Measurements from ENCODE around the gene PCSK7.
"Not testable (repeated sequence)": the region's sequence is repeated elsewhere in the genome, so short reads cannot be mapped to it uniquely, and the experiment has no call there.

The PCSK7 gene

DNA sequence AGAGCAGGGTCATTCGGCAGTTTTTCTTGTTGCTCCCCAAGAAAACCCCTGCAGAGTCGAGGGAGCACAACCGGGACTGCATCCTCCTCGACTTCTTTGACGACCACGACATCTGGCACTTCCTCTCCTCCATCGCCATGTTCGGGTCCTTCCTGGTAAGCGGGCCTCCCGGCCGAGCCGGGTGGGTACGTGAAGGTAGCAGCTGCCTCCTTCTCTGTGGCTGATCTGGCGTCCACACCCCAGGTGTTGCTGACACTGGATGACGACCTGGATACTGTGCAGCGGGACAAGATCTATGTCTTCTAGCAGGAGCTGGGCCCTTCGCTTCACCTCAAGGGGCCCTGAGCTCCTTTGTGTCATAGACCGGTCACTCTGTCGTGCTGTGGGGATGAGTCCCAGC lies 36.1 kb downstream of the PCSK7 start:
- DNase-seq = no peak

DNA sequence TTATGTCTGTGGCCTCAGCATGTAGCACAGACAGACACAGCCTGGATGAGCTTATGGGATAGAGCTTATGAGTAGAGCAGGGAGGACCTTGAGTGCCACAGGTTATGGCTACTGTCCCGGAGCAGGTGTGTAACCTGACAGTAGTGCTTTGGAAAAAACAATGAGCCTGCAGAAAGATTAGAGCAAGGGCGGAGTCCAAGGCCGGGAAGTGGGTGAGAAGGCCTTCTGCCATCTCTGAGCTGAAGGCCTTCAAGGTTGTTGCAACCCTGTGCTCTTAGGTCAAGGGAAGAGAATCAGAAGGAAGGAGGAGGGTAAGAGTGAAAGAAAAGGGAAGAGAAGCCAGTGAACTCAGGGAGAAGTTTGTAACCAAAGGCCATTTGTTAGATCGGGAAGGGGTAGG lies 36.6 kb downstream of the PCSK7 start:
- DNase-seq = no peak

DNA sequence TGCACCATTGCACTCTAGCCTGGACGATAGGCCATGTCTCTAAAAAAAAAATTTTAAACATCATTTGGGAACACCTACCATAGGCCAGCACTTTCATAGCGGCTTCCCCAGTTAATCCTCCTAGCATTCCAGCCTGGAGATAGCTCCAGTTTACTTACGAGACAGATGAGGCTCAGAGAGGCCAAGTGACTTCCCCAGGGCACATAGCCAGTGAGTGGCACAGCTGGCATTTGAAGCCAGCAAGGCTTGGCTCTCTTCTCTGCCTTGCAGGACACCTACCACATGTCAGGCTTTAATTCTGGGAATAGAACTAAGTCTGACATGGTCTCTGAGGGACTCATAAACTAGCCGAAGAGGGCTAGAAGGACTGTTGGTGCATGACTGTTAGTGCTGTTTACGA lies 37.6 kb downstream of the PCSK7 start:
- DNase-seq = no peak

DNA sequence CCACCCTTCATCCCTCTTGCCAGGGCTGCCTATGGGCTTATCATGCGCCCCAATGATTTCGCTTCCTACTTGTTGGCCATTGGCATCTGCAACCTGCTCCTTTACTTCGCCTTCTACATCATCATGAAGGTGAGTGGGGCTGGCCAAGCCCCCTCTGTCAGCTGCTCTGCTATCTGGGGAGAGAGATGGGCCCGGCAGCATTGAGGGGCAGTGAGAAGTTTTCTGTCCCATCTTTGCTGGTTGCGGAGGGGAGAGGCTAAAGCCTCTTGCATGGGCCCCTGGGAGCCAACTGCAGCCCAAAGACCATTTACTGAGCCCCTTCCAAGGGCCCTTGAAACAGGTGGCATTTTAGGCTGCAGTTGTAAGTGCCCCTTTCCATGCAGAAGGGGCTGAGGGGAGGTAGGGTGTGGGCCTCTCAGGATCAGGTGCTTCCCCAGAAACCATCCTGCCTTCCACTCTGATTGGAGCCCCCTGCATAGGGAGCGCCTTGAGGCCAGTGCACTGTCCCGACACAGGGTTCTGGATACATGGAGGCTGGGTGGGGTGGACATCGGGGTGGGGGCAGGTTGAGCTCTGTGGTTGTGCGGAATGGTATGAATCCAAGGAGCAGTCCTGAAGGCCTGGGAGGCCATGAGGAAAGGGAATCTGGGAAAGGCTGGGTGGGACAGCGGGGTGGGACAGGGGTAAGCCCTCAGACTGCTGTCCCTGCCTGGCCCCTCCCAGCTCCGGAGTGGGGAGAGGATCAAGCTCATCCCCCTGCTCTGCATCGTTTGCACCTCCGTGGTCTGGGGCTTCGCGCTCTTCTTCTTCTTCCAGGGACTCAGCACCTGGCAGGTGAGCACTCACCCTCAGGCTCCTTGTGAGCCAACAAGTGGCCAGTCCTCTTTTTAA lies 38.5 kb downstream of the PCSK7 start:
- DNase-seq = no peak

DNA sequence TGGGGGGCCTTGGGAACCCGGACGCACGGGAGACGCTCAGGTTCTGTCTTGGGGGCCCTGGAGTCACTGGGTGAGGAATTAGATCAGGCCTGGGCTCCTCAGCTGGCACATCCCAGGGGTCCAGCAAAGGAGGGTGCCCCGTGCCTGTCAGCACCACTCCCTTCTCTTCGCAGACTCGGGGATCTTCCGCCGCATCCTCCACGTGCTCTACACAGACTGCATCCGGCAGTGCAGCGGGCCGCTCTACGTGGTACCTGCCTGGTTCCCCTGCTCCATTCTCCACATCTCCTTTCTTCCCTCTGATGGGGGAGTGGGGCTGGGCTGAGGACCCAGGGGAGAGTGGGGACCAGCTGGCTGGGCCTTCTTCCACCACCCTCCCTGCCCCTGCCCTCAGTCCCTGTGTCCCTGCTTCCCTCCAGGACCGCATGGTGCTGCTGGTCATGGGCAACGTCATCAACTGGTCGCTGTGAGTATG lies 39.4 kb downstream of the PCSK7 start:
- no peak for DNase-seq

DNA sequence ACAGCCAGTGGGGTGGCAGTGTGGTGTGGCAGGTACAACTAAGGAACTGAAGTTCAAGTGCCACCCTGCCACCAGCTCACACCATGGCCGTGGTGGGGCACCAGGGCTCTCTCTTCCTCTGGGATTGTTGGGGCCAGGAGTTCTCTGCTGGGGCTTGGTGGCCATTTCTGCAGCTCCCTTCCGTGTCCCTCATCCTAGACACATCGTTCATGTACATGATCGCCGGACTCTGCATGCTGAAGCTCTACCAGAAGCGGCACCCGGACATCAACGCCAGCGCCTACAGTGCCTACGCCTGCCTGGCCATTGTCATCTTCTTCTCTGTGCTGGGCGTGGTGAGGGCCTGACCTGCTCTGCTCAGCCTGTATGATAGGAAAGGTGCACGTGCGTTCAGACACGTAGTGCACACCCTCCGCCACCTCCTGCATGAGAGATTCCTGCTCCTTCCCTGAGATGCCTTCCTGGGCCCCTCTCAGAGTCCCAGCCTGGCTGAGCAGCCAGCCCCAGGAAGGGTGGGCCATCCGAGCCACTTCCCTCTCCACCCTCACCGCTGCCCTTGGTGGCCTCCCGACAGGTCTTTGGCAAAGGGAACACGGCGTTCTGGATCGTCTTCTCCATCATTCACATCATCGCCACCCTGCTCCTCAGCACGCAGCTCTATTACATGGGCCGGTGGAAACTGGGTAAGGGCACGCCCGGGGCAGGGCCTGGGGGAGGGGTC lies 40.0 kb downstream of the PCSK7 start:
- DNase-seq = no peak

DNA sequence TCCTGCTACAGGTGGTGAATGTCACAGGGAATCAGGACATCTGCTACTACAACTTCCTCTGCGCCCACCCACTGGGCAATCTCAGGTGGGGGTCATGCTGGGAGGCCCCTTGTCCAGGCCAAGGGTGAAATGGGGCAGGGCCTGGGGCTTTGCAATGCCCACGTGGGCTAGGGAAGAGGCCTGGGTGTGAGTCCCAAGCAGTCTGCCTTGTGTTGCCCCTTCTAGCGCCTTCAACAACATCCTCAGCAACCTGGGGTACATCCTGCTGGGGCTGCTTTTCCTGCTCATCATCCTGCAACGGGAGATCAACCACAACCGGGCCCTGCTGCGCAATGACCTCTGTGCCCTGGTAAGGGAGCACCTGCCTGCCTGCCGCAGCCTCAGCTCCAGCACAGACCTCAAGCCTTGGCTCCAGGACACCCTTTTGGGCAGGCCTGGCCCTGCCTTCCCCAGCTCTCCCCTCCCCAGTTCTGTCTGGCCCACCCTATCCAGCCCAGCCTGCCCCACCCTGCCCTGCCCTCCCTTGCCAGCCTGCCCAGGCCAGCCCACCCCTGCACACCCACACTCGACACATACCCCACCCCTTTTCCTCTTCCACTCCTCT lies 41.8 kb downstream of the PCSK7 start:
- no peak for DNase-seq

DNA sequence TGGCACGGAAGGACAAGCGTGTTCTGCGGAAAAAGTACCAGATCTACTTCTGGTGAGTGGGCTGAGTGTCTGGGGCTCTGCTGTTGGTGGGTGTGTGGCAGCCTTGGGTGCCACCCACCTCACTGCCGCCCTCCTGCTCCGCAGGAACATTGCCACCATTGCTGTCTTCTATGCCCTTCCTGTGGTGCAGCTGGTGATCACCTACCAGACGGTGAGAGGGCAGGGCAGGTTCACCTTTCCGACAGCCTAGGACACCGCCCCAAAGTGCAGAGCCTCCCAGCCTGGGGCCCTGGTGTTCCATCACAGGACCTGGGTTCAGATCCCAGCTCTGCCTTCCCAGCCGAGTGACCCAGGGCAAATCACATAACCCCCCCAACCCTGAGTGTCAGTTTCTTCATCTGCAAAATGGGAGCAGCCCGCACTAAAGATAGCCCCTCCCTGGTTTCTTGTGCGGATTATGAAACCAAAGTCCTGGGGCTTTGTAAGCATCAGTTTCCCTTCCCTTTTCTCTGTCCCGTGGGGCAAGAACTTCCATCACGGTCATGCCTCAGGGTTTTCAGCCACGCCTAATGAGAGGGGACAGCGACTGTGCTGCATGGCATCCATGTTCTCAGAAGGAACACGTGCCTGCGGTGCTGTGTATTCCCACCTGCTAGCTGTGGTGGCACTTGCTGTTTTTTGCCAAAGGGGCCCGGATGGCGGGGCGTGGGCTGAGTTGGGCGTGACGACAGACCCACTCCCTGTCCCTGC lies 42.5 kb downstream of the PCSK7 start:
- no peak for DNase-seq

DNA sequence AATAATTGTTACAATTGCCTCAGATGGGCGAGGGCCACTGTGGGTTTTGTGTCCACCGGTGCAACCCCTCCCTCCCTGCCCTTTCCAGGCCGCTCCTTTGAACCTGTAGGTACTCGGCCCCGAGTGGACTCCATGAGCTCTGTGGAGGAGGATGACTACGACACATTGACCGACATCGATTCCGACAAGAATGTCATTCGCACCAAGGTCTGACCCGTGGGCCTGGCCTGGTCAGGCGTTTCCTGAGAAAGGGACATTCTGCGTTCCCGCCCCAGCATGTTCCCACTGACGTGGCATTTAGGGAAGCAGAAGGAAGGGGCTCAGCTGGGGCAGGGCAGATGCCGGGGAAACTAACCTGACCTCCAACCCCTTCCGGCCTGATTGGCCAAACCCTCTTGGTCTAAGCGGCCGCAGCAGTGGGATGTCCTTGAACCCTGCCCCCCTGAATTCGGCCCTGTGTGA lies 43.2 kb downstream of the PCSK7 start:
- DNase-seq = no peak

DNA sequence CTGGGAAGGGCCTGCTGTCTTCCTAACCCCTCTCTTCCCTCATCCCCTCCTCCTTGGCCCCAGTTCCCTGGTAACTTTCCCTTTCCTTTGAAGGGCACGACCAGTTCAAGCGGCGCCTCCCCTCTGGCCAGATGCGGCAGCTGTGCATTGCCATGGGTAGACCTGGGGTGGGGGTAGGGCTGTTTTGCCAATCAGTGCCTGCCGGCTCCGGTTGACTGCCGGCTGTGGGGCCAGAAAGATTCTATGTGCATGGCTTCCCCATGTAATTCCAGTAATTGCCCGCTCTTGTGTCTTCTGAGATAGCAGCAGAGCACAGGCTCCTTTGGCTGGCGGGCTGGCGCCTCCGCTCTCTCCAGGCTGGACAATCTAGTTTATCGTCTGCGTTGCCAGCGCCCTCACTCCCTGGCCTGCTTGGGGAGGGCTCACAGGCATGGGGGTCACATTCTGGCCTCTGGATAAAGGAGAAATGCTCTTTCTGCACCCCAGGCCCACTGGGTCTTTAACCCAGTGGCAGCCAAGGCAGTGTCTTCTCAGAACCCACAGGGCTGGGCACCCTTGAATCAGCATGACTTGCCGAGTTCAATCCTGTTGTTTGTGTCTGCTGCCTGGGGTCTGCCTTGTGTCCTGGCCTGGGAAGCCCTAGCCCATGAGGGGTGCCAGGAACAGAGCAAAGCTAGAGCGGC lies 43.9 kb downstream of the PCSK7 start:
- no peak for DNase-seq

DNA sequence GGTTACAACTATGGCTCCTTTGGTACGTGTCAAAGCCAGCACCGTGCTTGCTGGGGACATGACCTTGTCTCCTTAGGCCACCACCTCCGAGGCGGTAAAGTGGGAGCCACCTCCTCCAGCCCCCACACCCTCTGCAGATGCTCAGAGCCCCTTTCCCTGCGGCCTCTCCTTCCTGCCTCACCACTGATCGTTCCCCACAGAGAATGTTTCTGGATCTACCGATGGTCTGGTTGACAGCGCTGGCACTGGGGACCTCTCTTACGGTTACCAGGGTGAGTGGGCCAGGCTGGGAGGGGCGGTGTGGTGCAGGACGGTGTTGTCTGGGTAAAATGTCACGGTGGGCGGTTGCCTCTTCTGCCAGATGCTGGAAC lies 44.5 kb downstream of the PCSK7 start:
- no peak for DNase-seq

DNA sequence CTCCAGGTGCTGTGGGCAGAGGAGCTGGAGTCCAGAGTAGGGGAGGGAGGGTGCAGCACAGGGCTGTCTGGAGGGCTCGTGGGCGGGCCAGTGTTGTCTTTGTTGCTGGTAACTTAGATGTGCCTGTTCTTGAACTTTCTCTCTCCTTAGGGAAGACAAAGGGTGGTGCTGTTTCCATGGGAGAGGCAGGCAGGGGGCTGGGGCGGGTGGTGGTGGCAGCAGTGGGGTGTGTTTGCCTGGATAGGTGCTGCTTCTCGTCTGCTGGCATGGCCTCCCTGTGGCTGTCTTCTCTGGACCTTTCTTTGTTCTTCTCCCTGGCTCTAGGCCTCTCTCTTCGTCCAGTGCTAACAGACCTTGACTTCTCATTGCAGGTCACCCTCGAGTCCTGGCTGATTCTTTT lies 44.9 kb downstream of the PCSK7 start:
- DNase-seq = no peak

DNA sequence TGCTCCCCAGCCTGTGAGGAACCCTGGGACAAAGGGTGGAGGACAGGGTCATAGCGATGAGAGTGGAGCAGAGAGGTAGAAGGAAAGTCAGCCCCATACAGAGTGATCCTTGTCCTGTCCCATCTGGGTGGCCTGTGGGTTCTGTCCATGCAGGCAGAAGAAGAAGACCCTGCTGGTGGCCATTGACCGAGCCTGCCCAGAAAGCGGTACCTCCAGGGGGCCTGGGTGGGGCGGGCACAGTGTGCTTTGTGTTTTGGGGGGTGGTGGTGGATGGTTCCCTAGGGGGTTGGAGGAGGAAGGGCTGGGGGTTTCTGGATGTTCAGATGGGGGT lies 45.5 kb downstream of the PCSK7 start:
- no peak for DNase-seq

DNA sequence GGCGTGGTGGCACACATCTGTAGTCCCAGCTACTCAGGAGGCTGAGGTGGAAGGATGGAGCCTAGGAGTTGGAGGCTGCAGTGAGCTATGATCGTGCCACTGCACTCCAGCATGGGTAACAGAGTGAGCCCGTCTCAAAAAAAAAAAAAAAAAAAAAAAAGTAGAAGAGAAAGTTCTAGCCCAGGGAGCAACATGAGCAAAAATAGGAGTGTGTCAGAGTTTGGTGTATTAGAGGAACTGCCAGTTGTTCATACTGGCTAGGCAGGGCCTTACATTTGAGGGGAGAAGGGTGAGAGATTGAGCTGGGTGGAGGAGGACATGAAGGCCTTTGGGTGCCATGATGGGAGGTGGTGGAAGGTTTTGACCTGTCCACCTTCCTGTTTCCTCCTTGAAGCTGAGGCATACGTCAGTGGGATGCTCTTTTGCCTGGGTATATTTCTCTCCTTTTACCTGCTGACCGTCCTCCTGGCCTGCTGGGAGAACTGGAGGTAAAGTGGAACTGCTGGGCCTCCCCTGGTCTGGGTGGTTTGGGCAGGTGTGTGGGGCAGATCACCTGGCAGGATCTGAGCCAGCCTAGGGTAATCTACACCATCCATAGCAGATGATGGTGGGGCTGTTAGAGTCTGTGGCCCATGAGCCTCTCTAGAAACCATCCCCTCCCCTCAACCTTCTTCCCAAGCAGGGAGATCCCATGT lies 46.0 kb downstream of the PCSK7 start:
- no peak for DNase-seq

DNA sequence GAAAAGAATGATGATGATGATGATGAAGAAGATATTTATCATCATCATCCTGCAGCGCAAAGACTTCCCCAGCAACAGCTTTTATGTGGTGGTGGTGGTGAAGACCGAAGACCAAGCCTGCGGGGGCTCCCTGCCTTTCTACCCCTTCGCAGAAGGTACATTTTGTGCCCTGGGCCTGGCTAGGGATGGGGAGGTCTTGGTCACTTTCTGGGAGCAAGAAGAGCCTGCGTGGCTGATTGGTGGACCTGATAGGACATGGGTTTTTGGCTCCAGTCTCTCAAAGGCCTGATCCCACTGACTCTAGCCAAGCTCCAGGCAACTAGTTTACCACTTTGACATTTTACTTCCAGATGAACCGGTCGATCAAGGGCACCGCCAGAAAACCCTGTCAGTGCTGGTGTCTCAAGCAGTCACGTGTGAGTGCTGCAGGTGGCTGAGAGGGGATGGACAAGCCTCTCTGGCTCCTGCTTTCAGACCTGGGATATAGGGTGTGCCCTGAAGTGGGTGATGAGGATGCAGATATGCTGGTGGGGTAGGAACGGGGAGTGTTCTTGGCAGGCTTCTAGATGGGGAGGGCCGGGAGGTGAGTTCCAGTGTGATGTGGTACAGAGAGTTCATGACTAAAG lies 48.0 kb downstream of the PCSK7 start:
- DNase-seq = no peak

DNA sequence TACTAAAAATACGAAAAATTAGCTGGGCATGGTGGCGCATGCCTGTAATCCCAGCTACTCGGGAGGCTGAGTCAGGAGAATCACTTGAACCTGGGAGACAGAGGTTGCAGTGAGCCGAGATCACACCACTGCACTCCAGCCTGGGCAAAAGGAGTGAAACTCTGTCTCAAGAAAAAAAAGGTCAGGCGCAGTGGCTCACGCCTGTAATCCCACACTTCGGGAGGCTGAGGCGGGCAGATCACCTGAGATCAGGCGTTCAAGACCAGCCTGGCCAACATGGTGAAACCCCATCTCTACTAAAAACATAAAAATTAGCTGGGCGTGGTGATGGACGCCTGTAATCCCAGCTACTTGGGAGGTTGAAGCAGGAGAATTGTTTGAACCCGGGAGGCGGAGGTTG lies 48.7 kb downstream of the PCSK7 start:
- not testable (repeated sequence) for DNase-seq

DNA sequence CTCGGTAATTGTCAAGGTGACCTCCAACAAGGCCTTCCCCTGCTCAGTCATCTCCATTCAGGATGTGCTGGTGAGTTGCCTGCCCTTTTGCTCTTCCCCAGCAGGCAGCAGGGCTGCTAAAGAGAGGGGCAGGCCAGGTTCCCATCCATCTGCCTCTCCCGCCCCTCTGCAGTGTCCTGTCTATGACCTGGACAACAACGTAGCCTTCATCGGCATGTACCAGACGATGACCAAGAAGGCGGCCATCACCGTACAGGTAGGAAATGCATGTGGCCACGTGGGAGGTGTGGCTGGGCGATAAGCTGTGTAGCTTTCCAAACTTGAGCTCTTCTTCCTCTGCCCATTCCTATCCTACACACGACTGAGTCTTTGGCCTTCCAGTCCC lies 49.3 kb downstream of the PCSK7 start:
- no peak for DNase-seq

DNA sequence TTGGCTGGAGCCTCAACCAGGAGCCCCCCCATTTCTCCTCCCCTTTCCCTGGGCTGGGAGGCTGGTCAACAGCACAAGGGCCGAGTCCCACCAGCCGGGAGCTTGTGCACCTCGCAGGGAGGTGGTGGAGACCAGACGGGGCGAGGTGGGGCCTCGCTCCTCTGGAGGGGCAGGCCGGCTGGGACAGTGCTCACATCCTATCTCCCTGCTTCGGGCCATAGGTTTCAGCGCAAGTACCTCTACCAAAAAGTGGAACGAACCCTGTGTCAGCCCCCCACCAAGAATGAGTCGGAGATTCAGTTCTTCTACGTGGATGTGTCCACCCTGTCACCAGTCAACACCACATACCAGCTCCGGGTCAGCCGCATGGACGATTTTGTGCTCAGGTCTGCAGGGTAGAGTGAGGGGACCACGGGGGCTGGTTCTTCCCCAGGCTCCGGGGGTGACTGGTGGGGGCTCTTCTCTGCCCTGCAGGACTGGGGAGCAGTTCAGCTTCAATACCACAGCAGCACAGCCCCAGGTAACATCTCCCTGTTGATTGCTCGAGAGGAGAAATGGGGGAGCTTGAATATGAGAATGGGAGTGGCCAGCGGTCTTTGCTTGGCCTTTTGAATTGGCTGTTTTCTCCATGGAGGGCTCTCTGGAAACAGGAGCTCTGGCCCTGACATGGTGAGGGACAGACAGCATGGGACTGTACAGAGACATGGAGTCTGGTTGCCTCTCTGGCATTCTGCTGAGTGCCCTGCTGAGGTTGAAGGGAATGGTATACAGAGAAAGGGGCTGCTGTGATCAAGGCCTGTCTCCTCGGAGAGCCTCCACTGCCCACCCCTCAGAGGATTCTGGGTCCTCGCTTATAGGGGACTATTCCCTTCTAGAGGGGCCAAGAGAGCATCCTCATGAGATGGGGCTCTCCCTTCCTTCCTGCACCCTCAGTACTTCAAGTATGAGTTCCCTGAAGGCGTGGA lies 50.0 kb downstream of the PCSK7 start:
- no peak for DNase-seq

DNA sequence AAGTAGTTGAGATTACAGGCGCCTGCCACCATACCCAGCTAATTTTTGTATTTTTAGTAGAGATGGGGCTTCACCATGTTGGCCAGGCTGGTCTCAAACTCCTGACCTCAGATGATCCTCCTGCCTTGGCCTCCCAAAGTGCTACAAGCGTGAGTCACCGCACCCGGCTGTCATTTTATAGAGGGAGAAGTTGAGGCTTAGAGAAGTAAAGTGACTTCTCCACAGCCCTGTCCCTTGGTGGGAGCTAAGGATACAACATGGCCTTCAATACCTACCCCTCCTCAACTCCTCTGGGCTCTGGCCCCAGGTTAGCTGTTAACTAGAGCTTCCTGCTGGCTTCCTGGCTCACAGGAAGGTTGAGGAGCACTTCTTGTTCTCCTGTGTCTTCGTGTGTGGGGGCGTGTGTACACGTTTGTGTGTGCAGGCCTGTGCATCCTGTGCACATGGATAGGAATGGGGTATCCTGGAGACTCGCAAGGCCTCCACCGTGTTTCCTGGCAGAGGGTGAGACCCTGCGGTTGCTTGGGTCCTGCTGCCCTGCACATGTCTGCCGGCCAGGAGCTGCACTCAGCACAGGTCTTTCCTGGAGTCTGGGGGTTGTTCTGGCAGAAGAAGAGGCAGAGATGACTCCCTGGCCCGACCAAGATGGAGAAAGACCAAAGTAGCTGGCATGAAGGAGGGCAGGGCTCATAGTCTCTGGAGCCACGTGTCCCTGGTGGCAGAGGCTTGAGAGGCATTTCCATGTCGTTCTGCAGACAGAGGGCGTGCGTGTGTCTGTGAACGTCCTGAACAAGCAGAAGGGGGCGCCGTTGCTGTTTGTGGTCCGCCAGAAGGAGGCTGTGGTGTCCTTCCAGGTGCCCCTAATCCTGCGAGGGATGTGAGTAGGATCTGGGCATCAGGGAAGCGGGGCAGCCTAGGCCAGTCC lies 51.0 kb downstream of the PCSK7 start:
- DNase-seq = peak; percentile 95

All from 8988T (cell line).